Tibial nerve (tissue), 4 donors: Measurements from ENCODE around the gene CYGB. TPM values are rescaled to one million over a fixed set of nuclear protein-coding genes. Genes with fewer than 3 reads are reported as not detected.

Experiments
- DNase-seq, 2 donors: peaks; one replicate each; pipeline ENCODE4 v3.0.0-alpha.2; 2019; ENCODE audit warnings: low spot score in 2 of 2
- H3K27ac ChIP-seq, 4 donors: fragments of 200-600 bp; sonication (generic) in 3 of 4; one replicate each; pipeline ENCODE4 v1.5.1; 2017 to 2019; ENCODE audit warnings: mild to moderate bottlenecking in 1 of 4
- H3K27me3 ChIP-seq, 2 donors: fragments of 200-600 bp; sonication (generic) in 1 of 2; one replicate each; pipeline versions ENCODE4 v1.5.1 to v1.6.0; 2017 to 2019
- H3K36me3 ChIP-seq, 3 donors: fragments of 200-600 bp; sonication (generic); one replicate each; pipeline ENCODE4 v1.5.1; 2018 to 2019
- H3K4me1 ChIP-seq, 4 donors: fragments of 200-600 bp; sonication (generic) in 3 of 4; one replicate each; pipeline ENCODE4 v1.5.1; 2017 to 2019
- H3K4me3 ChIP-seq, 4 donors: fragments of 200-600 bp; sonication (generic) in 3 of 4; one replicate each; pipeline ENCODE4 v1.5.1; 2017 to 2019; ENCODE audit warnings: mild to moderate bottlenecking in 1 of 4, moderate library complexity in 1 of 4
- H3K9me3 ChIP-seq, 4 donors: fragments of 200-600 bp; sonication (generic) in 3 of 4; one replicate each; pipeline ENCODE4 v1.5.1; 2017 to 2019
- CTCF ChIP-seq, 5 experiments: fragments of 200-600 bp in 3 of 5; fragments of 450-650 bp in 2 of 5; sonication (generic) in 3 of 5; IDR thresholded peaks; one replicate each; pipeline ENCODE4 v1.5.1; 2016 to 2019; ENCODE audit warnings: antibody characterized with exemption in 5 of 5, mild to moderate bottlenecking in 3 of 5, moderate library complexity in 2 of 5
- EP300 ChIP-seq, 2 donors: sonication (generic); formaldehyde crosslinking; IDR thresholded peaks; one replicate each; pipeline ENCODE4 v1.6.1; 2017; ENCODE audit warnings: antibody characterized with exemption in 2 of 2, mild to moderate bottlenecking in 1 of 2
- POLR2A ChIP-seq, 2 donors: fragments of 450-650 bp; IDR thresholded peaks; one replicate each; pipeline ENCODE4 v1.6.1; 2017; ENCODE audit warnings: antibody characterized with exemption in 2 of 2, mild to moderate bottlenecking in 2 of 2, moderate library complexity in 2 of 2
- WGBS, 2 donors: methylation state at CpG; one replicate each; pipeline ENCODE4 v1.1.5; 2018; 5-methylcytosine and 5-hydroxymethylcytosine counted together
- total RNA-seq, 4 donors: library from RNA; depleted of rRNA; stranded (reverse); fragments of >200 nt; gene quantifications; one replicate each; pipeline ENCODE4 v1.1.0, GENCODE V29; 2016

The CYGB gene
- total RNA-seq, 4 donors from 2014 or later = 40.2 to 59.2 (median 48.8) TPM

DNA sequence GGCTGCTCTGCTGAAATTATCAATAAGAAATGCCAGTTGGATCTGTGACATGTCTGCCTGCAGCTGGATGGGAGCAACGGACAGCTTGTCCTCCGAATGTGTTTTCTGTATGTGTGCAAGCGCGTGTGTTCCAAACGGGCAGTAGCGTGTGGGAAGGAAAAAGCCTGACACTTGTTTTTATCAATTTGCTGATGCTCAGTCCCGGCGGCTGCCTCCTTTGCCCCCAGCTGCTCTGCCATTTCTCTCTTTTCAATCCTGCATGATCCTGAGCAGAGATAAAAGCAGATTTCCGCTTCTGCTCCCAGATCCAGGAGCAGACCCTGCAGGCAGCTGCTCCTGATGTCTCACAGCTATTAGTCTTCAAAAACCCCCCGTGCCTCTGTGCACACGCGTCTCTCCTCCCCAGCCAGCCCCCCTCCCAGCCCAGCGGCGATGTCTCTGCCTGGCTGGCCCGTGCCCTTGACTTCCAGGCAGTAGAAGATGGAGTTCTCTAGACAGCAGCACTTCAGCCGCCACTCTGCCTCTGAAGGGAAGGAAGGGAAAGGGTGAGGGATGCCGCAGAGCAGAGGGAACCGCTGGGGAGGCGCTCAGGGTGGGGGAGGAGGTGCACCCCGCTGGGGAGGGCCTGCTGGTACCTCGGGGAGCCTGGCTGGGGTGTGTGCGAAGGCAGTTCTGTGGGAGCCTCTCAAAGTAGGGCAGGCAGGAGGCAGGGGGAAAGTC lies 6.5 kb upstream of the CYGB start:
- Histone ChIP-seq H3K36me3 (no peaks in the 10 kb centered on the region), H3K27ac (peak overlapping the region; percentile 20 to 74 (median 52)), H3K4me1 (peaks cover 0 to 69% (median 32%) of the 10 kb centered on the region in 4 donors), H3K4me3 (peak overlapping the region in 1 of 4 donors; percentile 2), H3K27me3 (no peaks in the 10 kb centered on the region), H3K9me3 (no peaks in the 10 kb centered on the region)
- TF ChIP-seq CTCF (IDR thresholded peaks at IDR 0.05) (no peak), POLR2A (IDR thresholded peaks at IDR 0.05) (no peak), EP300 (IDR thresholded peaks at IDR 0.05) (no peak)
- WGBS, 2 donors = 26 to 33% methylated on average over 22 of the region's 22 CpGs
- DNase-seq = no peak

DNA sequence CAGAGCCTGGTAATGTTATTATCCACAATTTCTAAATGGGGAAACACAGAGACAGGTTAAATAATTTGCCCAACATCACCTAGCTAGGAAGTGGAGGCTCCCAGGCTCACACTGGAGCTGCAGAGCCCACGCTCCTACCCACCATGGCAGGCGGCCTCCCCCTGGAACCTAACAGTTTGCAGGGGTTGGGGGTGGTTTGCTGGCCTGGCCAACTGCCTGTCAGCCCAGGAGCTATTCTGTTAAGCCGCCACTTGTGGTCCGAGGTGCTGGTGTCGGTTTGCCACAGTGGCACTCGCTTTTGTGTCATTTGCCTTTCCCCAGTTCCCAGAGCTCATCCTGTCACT lies 5.9 kb upstream of the CYGB start:
- TF ChIP-seq CTCF (IDR thresholded peaks at IDR 0.05) (no peak), EP300 (IDR thresholded peaks at IDR 0.05) (no peak), POLR2A (IDR thresholded peaks at IDR 0.05) (no peak)
- Histone ChIP-seq H3K36me3 (no peaks in the 10 kb centered on the region), H3K9me3 (no peaks in the 10 kb centered on the region), H3K4me3 (no peak overlapping the region), H3K4me1 (peaks cover 0 to 74% (median 35%) of the 10 kb centered on the region in 4 donors), H3K27me3 (no peaks in the 10 kb centered on the region), H3K27ac (peak overlapping the region in 1 of 4 donors; percentile 74)
- 64 to 66% methylated on average over 6 of the region's 6 CpGs for WGBS, 2 donors
- DNase-seq = no peak

GRCh38 chr17:76542984-76543383 lies 5.5 kb upstream of the CYGB start:
- H3K36me3 ChIP-seq = no peaks in the 10 kb centered on the region
- peak overlapping the region in 1 of 4 donors; percentile 74 for H3K27ac ChIP-seq
- H3K9me3 ChIP-seq = no peaks in the 10 kb centered on the region
- H3K4me1 ChIP-seq = peaks cover 0 to 79% (median 40%) of the 10 kb centered on the region in 4 donors
- WGBS, 2 donors = 81 to 90% methylated on average over 2 to 5 of the region's 8 CpGs
- no peaks in the 10 kb centered on the region for H3K27me3 ChIP-seq
- TF ChIP-seq EP300 (IDR thresholded peaks at IDR 0.05) = no peak
- TF ChIP-seq CTCF (IDR thresholded peaks at IDR 0.05) = no peak
- no peak for TF ChIP-seq POLR2A (IDR thresholded peaks at IDR 0.05)
- DNase-seq = no peak
- H3K4me3 ChIP-seq = no peak overlapping the region

DNA sequence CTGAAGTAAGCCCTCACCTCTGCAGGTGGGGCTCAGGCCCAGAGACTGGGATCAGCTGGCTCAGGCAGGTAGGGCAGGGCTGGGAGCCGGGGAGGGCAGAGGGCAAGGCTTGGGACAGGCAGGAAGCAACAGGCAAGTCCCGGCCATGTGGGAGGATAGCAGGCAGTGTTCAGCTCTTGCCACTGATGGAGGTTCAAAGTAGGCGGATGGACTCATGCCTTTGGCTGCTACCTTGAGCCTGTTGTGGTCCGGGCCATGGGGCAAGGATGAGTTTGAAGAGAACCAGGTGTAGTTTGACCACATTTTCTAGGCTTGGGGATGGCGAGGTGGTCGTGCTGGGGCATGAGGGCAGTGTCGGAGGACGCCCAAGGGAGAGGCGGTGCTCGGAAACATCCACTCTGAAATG lies 5.1 kb upstream of the CYGB start:
- DNase-seq = no peak
- Histone ChIP-seq H3K9me3 (no peaks in the 10 kb centered on the region), H3K27ac (no peak overlapping the region), H3K4me1 (peaks cover 0 to 83% (median 41%) of the 10 kb centered on the region in 4 donors), H3K27me3 (no peaks in the 10 kb centered on the region), H3K4me3 (no peak overlapping the region), H3K36me3 (no peaks in the 10 kb centered on the region)
- WGBS, 2 donors = 85 to 88% methylated on average over 10 of the region's 10 CpGs
- no peak for TF ChIP-seq EP300 (IDR thresholded peaks at IDR 0.05)
- no peak for TF ChIP-seq CTCF (IDR thresholded peaks at IDR 0.05)
- no peak for TF ChIP-seq POLR2A (IDR thresholded peaks at IDR 0.05)

- TF ChIP-seq POLR2A (IDR thresholded peaks at IDR 0.05) = no peak
- no peak for TF ChIP-seq CTCF (IDR thresholded peaks at IDR 0.05)
- no peak for TF ChIP-seq EP300 (IDR thresholded peaks at IDR 0.05)
- no peak for DNase-seq
- H3K4me1 ChIP-seq = peaks cover 0 to 83% (median 38%) of the 10 kb centered on the region in 4 donors
- H3K4me3 ChIP-seq = no peak overlapping the region
- H3K36me3 ChIP-seq = no peaks in the 10 kb centered on the region
- H3K9me3 ChIP-seq = no peaks in the 10 kb centered on the region
- H3K27ac ChIP-seq = no peak overlapping the region
- WGBS, 2 donors = 86% methylated on average over 10 of the region's 10 CpGs
- no peaks in the 10 kb centered on the region for H3K27me3 ChIP-seq
Measured at GRCh38 chr17:76541739-76542454, 4.4 kb upstream of the CYGB start.
